GM12874 (cell line): Measurements from ENCODE around the gene PPP1CB.

Experiments used
- TF ChIP-seq, protein P1 (sequence below): IDR thresholded peaks from 2 replicates; pipeline ENCODE4 v1.5.1; 2011; ENCODE audit warnings: low read depth, mild to moderate bottlenecking, control low read depth, low read length, moderate library complexity; ENCODE audit not compliant: insufficient read depth

Gene PPP1CB

DNA sequence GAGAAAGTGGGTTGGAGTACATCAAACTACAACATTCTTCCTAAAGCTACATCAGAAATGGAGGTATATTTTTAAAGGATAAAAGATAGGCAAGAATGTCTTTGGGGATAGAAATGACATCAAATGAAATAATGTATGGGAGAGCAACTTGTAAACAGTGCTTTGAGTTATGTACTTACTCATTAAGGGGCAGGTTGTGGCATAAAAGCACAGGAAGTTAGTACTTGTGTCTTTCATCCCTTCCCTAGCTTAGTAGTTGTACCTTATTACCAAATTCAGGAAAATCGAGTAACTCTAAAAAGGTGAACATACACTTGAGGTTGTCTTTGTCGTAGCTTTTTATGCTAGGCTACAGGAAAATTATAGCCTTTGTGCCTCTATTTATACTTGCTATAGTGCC, 28.9 kb downstream of the PPP1CB start:
- TF ChIP-seq, protein P1, sequence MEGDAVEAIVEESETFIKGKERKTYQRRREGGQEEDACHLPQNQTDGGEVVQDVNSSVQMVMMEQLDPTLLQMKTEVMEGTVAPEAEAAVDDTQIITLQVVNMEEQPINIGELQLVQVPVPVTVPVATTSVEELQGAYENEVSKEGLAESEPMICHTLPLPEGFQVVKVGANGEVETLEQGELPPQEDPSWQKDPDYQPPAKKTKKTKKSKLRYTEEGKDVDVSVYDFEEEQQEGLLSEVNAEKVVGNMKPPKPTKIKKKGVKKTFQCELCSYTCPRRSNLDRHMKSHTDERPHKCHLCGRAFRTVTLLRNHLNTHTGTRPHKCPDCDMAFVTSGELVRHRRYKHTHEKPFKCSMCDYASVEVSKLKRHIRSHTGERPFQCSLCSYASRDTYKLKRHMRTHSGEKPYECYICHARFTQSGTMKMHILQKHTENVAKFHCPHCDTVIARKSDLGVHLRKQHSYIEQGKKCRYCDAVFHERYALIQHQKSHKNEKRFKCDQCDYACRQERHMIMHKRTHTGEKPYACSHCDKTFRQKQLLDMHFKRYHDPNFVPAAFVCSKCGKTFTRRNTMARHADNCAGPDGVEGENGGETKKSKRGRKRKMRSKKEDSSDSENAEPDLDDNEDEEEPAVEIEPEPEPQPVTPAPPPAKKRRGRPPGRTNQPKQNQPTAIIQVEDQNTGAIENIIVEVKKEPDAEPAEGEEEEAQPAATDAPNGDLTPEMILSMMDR, result no peak

DNA sequence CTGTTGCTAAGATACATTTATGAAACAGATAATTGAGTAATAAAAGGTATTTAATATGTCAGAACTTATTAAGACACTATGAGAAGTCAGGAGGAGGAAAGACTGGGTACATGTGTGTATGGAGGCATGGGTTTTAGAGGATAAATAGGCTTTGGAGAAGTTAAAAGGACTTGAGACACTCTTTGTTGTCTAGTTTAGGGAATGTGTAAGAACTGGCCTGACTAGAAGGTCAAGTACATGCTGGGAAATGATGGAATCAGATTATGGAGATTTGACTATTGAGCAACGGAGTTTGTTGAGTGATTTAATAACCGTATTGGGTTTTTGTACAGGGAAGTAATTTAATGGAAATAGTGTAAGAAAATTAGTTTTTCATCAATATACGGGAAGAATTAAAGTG, 30.8 kb downstream of the PPP1CB start:
- TF ChIP-seq, protein P1, result no peak

DNA sequence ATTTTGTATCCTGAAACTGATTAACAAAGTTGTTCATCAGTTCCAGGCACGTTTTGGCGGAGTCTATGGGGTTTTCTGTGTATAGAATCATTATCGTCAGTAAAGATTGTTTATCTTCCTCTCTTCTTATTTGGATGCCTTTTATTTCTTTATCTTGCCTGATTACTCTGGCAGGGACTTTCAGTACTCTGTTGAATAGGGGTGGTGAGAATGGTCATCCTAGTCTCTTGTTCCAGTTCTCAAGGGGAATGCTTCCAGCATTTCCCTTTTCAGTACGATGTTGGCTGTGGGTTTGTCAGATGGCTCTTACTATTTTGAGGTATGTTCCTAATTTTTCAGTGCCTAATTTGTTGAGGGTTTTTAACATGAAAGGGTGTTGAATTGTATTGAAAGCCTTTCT, 45.0 kb downstream of the PPP1CB start:
- TF ChIP-seq, protein P1, result no peak

DNA sequence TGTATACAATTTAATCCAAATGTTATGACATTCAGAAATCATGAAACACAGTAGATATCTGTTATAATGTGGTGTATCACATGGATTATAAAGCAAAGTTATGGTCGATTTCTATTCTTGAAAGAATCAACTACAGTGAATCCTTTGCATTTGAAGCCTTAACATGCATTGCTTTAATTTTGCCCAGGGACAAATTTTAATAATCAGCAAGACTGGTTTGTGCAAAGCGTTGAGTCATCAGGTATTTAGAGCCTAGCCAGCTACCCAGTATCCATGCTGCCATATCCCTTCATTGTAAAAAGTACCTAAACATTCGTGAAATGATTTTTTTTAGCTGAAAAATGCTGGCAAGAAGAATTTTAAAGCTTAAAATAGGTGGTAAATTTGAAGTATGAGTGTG, 50.1 kb downstream of the PPP1CB start:
- TF ChIP-seq, protein P1, result no peak

DNA sequence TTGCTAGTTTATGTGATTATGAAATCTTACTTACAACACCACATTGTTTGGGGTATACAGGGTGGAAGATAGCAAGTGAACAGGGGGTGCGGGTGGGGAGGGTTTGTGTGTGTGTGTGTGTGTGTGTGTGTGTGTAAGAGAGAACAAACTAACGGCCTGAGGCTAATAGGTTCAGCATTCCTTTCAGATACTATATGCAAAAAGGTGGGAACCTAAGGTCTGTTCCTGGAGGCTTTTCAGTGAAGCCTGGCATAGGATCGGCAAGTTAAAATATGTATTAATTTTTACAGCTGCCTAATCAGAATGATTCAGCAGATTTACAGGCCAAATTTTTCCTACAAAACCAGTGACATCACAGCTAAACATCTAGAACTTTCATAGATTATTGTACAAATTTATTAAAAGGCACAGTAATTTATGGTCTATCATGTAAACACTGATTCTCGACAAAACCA, 51.4 kb downstream of the PPP1CB start:
- TF ChIP-seq, protein P1, result no peak

DNA sequence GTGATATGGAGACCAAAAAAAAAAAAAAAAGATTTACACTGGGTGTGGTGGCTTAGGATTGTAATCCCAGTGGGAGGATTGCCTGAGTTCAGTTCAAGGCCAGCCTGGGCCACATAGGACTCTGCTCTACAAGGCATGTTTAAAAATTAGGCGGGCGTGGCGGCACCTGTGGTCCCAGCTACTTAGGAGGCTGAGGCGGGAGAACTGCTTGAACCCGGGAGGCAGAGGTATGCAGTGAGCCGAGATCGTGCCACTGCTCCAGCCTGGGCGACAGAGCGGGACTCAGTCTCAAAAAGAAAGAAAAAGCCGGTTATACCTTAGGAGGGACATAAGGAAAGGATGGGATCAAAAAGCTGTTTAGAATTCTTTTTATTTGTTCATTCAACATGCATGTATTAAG, 58.3 kb downstream of the PPP1CB start:
- TF ChIP-seq, protein P1, result no peak

DNA sequence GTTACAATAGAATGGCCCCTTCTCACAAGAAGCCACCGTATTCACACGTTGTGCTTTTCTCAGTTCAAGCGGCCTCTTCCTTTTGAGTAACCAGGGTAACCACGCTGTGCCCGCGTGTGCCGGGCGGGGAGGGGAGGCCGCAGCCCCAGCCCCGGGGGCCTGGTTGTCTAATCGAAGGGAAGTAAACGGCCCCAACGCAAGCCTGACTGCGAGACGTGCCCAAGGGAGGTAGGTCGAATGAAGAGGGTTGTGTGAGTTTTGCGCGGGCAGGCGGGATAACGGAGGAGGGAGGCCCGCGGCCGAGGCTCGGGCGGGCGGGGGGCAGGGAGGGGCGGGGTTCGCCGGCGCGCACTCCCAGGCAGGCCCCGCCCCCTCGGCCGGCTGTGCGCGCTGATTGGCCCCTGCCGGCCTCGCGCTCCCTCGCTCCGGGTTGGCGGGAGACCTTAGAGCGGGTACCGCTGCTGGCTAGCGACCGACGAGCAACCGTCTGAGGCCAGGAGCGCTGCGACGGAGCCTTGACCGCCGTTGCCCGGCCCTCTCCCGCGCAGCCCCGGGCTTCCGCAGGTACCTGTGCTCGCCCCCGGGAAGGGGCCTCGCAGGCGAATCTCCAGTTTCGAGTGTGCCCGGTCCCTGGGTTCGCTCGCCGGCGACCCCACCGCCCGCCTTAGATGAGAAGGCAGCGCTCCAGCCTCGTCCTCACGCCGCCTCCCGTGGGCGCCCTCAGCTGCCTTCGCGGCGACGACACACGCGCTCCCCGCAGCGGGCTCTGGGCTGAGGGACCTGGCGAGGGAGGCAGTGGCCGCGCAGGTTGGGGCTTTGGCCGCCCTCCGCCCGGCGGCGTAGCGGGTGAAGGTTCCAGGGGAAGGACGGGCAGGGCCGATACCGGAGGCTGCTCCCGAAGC, 59.0 kb downstream of the PPP1CB start, which contains the start of gene SPDYA:
Gene SPDYA, plus strand, starts transcription at position 451 of the 902 bp plus-strand sequence. CDS start 5,181 bp downstream, outside the sequence.
- TF ChIP-seq, protein P1, result no peak
